Stimulated activated CD4-positive, alpha-beta T cell treated with anti-CD3 and anti-CD28 coated beads, TNF-alpha, amount 100 ng/mL, for 48 hours (primary cell): ENCODE results near the gene DDAH2.

Experiments
- DNase-seq, 3 donors: peaks; one replicate each; pipeline ENCODE4 v3.0.0-alpha.2; 2020; ENCODE audit warnings: low read depth in 3 of 3

Gene DDAH2

GRCh38 chr6:31728767-31729514 is at the start of gene DDAH2:
Gene DDAH2 (minus strand): TSS chr6:31729299. CDS start chr6:31729161, 138 bp downstream.
- DNase-seq: no peak

- DNase-seq: no peak
Measured at GRCh38 chr6:31778193-31778592, 49.1 kb upstream of the DDAH2 start.

GRCh38 chr6:31777667-31778050 is 48.6 kb upstream of the DDAH2 start:
- no peak for DNase-seq

GRCh38 chr6:31776989-31777666 is 48.0 kb upstream of the DDAH2 start, which contains the start of gene VWA7:
Gene VWA7 (minus strand): TSS chr6:31777328. CDS start chr6:31776779, 549 bp downstream.
- peak; percentile 60 to 74 (median 71) for DNase-seq

GRCh38 chr6:31776485-31776988 is 47.4 kb upstream of the DDAH2 start:
- DNase-seq: no peak

- DNase-seq: no peak
Measured at GRCh38 chr6:31775633-31776484, 46.8 kb upstream of the DDAH2 start.

- no peak for DNase-seq
Measured at GRCh38 chr6:31775184-31775583, 46.1 kb upstream of the DDAH2 start.

GRCh38 chr6:31771992-31772358 is 42.9 kb upstream of the DDAH2 start:
- DNase-seq: no peak

GRCh38 chr6:31770860-31771259 is 41.8 kb upstream of the DDAH2 start:
- no peak for DNase-seq

GRCh38 chr6:31769684-31770371 is 40.7 kb upstream of the DDAH2 start:
- peak; percentile 73 to 80 (median 77) for DNase-seq

- no peak for DNase-seq
Measured at GRCh38 chr6:31768363-31769257, 39.5 kb upstream of the DDAH2 start.

GRCh38 chr6:31767096-31767645 is 38.1 kb upstream of the DDAH2 start:
- no peak for DNase-seq

- no peak for DNase-seq
Measured at GRCh38 chr6:31765910-31766794, 37.1 kb upstream of the DDAH2 start.

GRCh38 chr6:31765559-31765909 is 36.4 kb upstream of the DDAH2 start:
- DNase-seq: no peak

GRCh38 chr6:31764198-31764597 is 35.1 kb upstream of the DDAH2 start:
- DNase-seq: no peak

GRCh38 chr6:31763619-31763940 is 34.5 kb upstream of the DDAH2 start:
- no peak for DNase-seq

- no peak for DNase-seq
Measured at GRCh38 chr6:31762878-31763618, 33.9 kb upstream of the DDAH2 start.

- DNase-seq: no peak
Measured at GRCh38 chr6:31762356-31762755, 33.3 kb upstream of the DDAH2 start, which contains the start of gene SAPCD1. Gene SAPCD1 (plus strand): TSS chr6:31762656. CDS start chr6:31763055, 399 bp downstream.

GRCh38 chr6:31761343-31761742 is 32.2 kb upstream of the DDAH2 start:
- DNase-seq: no peak
